HL-60 (cell line): ENCODE measurements around the gene RAB3C.

Experiments used
- CTCF ChIP-seq: IDR thresholded peaks from one replicate; pipeline ENCODE4 v1.5.1; 2011; ENCODE audit warnings: low read length, control low read depth, inconsistent platforms; ENCODE audit not compliant: insufficient read depth
- GABPA ChIP-seq: IDR thresholded peaks from 2 replicates; pipeline ENCODE4 v1.6.1; 2012; ENCODE audit warnings: low read depth
- POLR2AphosphoS5 ChIP-seq: IDR thresholded peaks from 2 replicates; pipeline ENCODE4 v1.6.1; 2012; ENCODE audit warnings: low read depth
- REST ChIP-seq: IDR thresholded peaks from 2 replicates; pipeline ENCODE4 v1.6.1; 2012; ENCODE audit warnings: low read depth; ENCODE audit not compliant: insufficient replicate concordance
- SPI1 ChIP-seq: IDR thresholded peaks from 2 replicates; pipeline ENCODE4 v1.6.1; 2012; ENCODE audit warnings: low read depth, mild to moderate bottlenecking, borderline replicate concordance

- TF ChIP-seq CTCF = no peak
- TF ChIP-seq POLR2AphosphoS5 = no peak
- no peak for TF ChIP-seq REST
- TF ChIP-seq GABPA = no peak
- no peak for TF ChIP-seq SPI1
These were observed 321.9 kb downstream of the RAB3C start for GRCh38 chr5:58904737-58905136.
